Measurements from ENCODE around the gene RAB27B.

- TF ChIP-seq CTCF (IDR thresholded peaks at IDR 0.05) (no peak), POLR2A (IDR thresholded peaks at IDR 0.05) (no peak)
Measured at GRCh38 chr18:54899500-54899899, 71.2 kb downstream of the RAB27B start.

Data from uterus (tissue), 2 donors.